SH-SY5Y (cell line): ENCODE data around the gene MTUS2.

Experiments used
- GATA2 ChIP-seq: IDR thresholded peaks from 2 replicates; pipeline ENCODE4 v1.6.1; 2011; ENCODE audit warnings: mild to moderate bottlenecking, low read depth, low read length
- GATA3 ChIP-seq: IDR thresholded peaks from 2 replicates; pipeline ENCODE4 v1.6.1; 2011; ENCODE audit warnings: low read depth, mild to moderate bottlenecking, low read length, moderate library complexity

DNA sequence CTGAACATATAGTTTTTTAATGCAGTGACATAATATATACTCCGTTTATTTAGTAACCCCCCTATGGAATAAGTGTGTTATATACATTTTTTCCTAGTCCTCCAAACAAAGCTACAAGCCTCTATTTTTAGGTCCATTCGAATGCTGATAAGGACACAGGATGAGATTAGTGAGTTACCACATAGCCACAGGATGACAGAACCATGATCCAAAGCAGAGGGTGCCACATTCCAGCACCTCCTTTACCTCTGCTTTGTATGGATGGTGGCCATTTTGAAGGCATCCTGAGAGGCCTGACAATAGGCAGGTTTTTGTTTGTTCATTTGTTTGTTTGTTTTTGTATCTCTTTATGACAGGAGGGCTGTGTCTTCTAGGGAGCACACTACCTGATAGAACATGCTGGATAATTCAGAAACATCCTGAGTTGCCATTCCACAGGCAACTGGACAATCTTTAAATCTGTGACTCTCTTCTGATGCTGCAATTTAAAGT lies 186.3 kb downstream of the MTUS2 start:
- TF ChIP-seq GATA2 (no peak), GATA3 (no peak)
